GM12892 (cell line): ENCODE results near the gene ST6GAL1.

Experiments
- POLR2A ChIP-seq: IDR thresholded peaks from 2 replicates; pipeline ENCODE4 v1.6.1; 2011; ENCODE audit warnings: low read depth, low read length, control low read depth
- POLR2AphosphoS5 ChIP-seq: IDR thresholded peaks from 2 replicates; pipeline ENCODE4 v1.6.1; 2011; ENCODE audit warnings: low read depth, low read length, control low read depth
- TAF1 ChIP-seq: IDR thresholded peaks from 2 replicates; pipeline ENCODE4 v1.6.1; 2011; ENCODE audit warnings: low read depth, mild to moderate bottlenecking, control low read depth, low read length, borderline replicate concordance

DNA sequence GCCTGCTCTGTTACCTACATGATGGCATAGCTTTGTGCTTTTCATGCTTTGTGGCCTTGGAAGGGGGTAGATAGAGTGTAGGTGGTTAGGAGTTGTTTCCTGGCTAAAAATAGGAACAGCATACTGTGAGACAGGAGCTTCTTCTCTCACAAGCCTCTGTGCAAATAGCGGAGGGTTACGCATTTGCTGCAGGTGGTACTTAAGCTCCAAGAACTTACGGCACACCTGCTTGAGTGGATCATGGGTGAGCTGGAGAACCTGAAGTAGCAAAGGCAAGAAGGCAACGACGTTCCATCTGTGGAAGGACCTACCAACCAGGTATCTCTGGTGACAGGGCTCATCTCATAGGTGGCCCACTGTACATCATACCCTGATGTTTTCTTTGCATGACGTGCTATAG lies 66.0 kb downstream of the ST6GAL1 start:
- TF ChIP-seq POLR2A: no peak
- no peak for TF ChIP-seq POLR2AphosphoS5
- no peak for TF ChIP-seq TAF1
